GM19238 (cell line): ENCODE data around the gene CELSR1.
A peak's percentile ranks its signal among the peaks of the same experiment; 100 is the strongest.
"Not testable (repeated sequence)": the region's sequence is repeated elsewhere in the genome, so short reads cannot be mapped to it uniquely, and the experiment has no call there.

ENCODE experiments used
- DNase-seq: peaks from one replicate; pipeline ENCODE4 v3.0.0; 2011; ENCODE audit warnings: low spot score; ENCODE audit not compliant: insufficient read length

The CELSR1 gene

DNA sequence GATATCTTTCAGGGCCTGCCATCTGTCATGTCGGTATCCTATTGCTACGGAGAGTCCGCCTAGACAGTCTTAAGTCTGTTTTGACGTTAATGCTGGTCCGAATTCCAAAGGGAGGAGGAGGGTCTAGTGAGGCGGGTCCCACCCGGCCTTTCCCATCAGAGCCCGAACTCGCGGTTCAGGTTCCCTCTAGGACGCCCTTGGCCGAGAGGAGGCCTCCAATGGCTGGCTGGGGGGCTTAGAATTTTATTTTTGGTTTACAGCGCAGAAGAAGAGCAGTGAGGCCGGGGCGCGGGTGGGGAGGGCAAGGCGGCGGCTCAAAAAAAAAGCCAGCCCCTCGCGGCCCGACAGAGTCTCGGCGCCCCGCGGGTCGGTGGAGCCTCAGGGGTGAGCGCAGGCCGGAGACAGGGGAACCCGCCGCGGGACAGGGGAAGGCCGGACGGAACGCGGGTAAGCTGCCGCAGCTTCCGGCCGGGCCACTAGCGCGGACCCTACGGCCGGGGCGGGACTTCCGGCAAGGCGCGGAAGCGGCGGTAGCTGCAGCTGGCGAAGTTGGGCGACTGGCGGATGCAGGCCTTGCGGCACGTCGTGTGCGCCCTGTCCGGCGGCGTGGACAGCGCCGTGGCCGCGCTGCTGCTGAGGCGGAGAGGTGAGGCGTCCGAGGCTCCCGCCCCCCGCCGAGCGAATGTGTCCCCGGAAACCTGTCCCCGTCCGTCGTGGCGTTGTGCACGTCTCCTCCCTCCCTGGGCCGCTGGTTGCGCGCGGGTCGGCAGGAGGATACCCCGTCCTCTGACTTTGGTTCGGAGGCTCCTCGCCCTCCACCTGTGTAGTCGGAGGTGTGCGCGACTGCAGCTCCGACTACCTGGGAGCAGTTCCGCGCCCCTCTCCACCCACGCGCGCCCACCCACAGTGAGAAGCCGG, 202.0 kb downstream of the CELSR1 start, which contains the start of gene TRMU:
Gene TRMU (plus strand): TSS at position 514 of the 918 bp plus-strand sequence. CDS start 51 bp downstream, at position 565.
- DNase-seq: peak; percentile 98

DNA sequence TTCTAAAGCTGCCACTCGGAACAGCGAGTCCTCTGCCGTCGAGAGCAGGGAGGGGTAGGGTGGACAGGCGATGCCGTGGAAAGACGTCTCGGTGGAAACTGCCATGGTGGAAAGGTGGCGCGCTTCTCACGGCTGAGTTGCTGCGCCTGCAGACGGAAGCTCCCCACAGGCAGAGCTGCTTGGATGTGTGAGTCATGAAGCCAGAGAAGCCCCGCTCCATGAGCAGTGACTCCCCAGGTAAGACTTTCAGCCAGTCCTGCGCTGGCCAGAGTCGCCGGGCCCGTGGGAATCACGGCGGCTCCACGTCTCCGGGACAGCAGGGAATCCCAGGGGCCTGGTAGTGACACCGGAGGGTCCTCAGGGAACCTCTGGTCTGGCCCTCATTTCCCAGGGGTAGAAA, 205.9 kb downstream of the CELSR1 start:
- no peak for DNase-seq

DNA sequence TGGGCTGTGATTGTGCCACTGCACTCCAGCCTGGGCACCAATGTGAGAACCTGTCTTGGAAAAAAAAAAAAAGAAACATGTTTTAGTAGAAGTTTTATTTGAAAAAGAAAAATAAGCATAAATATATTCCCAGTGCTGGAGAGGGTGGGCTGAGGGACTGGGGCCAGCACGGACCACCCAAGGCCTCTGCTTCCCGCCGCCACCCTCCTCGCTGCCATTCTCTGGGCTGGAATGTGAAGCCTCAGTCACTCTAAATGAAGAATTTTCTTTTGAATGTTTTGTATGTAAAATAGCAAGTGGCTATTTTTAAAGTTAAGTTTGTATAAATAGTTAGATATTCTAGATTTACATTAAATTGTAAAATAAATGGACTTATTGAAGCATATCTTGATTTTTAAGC, 207.0 kb downstream of the CELSR1 start:
- DNase-seq: no peak

DNA sequence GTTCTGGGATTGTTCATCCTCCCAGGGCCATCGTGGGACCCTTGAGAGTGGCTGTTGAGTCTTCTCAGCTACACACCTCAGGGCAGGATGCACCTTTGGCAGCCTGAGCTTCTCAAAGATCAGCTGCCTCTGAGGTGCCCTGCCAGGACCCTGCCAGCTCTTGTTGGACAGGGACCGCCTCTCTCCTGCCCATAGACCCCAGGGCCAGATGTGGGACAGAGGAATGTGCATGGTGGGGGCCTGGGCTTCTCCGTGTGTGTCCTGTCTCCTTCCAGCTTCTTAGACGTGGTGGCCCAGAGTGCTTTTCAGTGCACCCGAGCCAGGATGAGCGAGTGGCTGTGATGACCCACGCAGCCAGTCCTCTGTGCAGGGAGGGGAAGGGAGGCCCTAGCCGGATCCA, 207.8 kb downstream of the CELSR1 start:
- DNase-seq: no peak

DNA sequence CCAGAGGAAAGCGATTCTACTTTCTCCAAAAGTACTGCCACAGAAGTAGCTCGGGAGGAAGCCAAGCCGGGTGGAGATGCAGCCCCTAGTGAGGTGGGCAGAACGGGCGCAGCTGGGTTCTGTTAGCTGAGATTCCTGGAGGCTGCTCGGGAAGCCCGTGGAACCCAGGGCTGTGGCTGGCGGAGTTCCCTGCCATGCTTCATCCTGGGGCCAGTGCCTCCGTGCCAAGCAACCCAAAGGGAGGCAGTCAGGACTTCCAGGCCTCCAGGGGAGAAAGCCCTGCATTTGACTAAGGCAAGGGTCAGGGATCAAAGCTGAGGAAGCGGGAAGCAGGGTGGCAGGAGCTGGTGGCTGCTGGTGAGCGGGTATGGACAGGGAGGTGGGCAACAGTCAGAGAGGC, 208.6 kb downstream of the CELSR1 start:
- no peak for DNase-seq

DNA sequence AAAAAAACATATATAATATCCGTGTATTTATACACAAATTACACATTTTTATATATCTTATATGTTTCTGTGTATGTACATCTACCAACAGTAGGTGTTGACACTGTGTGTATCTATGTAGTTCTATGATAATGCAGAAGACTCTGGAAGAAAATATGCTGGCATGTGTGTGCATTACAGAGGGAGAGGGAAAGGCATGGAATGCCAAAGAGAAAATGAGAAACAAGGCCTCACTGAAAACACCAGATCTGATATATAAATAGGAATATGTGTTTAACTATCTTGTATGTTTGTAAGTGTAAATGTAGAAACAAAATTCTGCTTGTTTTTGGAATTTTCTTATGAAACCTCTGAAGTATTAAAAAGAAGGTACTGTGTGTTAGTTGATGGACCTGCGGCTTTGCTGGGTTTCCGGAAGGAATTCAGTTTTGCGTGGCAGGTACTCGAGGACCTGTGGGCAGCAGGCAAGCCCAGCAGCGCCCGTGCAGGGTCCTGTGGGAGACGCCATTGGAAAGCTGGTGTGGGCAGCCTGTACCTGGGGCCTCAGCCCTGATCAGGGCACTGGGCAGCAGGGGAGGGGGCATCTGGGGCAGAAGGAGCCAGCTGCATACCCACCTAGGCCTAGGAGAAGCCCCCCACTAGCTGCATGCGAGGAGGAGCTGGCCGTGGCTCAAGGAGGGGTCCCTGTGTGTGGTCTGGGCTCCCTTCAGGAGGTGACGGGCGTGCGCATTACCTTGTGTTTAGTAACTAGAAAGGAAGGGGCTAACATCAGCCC, 209.5 kb downstream of the CELSR1 start:
- no peak for DNase-seq

DNA sequence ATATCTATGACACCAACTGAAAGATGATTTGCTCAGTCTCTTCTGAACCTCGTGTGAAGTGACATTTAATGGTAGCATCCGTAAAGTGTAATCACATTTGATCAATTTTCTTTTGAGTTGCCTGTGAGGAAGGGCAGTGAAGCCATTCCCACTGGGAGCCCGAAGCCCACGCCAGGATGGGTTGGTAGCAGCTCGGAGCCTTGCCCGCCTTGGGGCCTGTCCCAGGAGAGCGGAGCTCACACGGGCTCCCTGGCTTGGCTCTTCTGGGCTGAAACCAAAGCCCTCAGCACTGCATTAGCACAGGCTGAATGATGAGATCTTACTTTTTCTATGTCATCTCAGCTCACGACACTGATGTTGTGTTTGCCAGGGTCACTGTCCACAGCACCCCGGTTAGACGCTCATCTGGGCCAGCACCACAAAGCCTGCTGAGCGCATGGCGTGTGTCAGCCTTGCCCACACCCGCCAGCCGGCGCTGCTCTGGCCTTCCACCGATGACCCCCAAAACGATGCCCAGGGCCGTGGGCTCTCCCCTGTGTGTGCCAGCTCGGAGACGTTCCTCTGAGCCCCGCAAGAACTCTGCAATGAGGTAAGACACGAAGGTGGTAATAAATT, 211.2 kb downstream of the CELSR1 start:
- DNase-seq: no peak

DNA sequence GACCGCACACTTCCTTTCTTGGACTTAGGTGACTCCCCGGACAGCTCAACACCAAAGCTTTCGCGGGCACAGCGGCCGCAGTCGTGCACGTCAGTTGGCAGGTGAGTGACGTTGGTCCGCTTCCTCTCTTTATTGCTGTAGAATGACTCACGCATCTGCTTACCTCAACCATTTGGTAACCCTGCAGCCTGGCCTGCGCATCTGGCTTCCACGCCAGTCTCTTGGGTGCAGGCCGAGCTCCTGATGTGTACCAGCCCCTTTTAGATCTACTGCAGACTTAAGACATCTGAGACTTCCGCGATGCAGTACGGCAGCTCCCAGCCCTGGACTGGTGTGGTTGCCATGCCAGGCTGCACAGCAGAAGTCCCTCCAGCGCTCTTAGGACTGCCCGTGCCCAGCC, 214.3 kb downstream of the CELSR1 start:
- no peak for DNase-seq

DNA sequence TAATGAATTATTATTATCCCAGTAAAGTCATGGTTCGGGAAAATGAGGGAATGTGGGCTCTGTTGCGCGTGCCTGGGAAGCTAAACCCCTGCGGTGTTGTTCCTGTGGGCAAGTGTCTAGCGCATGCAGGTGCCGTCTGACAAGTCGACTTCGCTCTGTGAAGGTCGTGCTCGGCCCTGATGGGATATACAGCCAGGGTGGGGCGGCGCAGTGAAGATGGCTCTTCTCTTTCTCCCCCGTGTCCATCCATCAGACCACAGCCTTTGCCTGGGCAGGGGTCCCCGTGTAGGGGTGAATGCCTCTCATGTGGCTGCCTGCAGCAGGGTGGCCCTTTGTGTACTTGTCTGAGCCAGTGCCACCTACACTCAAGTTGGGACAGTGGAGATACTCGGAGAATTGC, 214.7 kb downstream of the CELSR1 start:
- DNase-seq: no peak

DNA sequence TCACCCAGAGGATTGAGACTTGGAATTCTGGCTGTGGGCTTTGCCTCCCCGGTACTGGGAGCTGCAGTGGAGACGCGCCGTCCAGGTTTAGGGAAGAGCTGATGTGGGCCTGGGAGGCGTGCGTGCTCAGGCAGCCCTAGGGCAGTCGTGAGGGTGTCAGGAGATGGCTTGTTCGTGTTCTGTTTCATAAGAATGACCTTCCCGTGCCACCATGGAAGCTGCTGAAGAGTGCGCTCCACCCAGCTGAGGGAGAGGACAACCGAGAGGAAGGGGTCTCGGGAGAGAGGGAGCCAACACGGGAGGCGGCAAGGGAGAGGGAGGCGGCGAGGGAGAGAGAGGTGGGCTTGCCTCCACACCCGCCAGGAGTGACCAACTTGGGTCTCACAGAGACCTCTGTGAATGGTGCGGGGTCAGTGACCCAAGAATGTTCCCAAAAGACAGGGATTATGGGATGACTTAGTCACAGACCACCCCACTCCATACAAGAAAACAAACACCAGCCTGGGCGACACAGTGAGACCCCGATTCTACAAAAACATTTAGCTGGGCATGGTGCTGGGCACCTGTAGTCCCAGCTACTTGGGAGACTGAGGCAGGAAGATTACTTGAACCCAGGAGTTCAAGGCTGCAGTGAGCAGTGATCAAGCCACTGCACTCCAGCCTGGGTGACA, 216.6 kb downstream of the CELSR1 start:
- no peak for DNase-seq

DNA sequence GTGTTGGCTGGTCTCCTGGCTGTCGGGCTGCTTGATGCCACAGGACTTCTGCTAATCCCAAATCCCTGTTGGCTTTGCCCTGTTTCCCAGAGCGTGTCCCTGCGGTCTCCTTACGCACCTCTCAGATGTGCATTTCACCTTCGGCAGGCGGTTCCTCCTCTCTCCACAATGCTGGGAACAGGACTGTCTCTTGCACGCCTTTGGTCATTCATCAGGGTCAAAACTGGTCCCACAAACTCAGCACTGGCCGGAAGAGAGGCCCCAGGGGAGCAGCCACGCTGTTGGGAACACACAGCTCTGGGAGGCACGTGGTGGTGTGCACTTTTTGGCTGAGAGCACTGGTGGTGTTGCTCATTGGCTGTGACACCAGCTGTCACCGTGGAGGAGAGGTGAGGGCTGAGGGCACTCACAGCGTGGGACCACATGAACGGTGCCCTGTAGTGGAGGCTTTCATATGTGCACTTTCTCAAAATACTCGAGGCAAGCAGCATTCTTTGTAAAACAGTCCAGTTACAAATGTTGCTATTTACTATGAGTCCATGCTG, 217.2 kb downstream of the CELSR1 start:
- DNase-seq: no peak

DNA sequence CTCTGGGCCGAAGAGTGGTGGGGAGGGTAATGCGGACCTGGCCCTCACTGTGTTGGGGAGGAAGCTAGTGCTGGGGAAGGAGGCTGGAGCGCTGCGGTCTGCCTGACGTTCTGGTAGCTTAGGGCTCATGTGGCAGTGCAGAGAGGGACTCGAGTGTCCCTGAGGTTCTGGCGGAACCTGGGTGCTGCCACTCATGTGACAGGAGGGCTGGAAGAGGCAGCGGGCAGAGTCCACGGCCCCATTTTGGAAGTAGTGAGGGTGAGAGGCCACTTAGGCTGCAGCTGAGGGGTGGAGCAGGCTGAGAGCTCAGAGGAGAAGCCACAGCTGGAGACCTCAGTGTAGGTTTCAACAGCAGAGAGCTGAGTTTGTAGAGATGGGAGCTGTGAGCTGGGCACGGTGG, 218.1 kb downstream of the CELSR1 start:
- no peak for DNase-seq

DNA sequence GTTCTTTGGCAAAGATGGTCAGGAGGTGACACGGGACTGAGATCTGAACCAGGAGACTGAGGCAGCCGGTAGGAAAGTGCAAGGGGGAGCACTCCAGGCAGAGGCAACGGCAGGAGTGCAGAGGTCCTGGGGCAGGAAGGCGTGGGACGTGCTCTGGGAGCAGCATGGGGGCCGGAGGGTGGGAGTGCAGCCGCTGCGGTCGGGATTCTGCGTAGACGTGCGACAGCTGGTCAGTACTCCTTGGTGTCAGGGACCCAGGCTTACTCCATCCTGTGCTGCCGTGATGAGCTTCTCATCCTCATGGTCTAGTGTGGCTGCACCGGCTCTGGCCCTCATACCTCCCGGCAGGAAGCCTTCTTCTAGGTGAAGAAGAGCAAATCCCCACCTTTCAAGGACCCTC, 218.8 kb downstream of the CELSR1 start:
- no peak for DNase-seq

DNA sequence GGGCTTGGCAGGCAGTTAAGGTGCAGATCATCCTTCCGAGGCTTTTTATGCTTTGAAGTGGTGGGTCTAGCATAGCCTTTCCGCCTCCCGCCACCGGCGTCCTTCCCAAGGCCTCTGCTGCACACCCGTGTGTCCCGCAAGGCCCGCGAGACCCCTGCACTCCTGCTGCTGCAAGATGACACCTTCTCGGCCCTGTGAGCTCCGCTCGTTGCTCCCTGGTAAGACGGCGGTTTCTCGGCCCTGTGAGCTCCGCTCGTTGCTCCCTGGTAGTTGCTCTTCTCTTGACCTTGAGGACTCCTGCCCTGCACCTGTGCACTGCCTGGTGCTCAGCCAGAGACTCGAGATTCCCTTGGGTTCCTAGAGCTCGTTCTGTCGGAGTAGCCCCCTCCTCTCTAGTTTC, 219.8 kb downstream of the CELSR1 start:
- no peak for DNase-seq

DNA sequence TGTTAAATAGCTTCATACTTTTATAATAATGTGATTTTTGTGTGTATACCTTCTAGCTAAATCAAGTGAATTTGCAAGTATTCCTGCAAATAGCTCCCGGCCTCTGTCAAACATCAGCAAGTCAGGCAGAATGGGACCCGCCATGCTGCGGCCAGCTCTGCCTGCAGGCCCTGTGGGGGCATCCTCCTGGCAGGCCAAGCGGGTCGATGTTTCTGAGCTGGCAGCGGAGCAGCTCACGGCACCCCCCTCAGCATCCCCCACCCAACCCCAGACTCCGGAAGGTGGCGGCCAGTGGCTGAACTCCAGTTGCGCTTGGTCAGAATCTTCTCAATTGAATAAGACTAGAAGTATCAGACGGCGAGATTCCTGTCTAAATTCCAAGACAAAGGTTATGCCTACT, 221.4 kb downstream of the CELSR1 start:
- DNase-seq: no peak

DNA sequence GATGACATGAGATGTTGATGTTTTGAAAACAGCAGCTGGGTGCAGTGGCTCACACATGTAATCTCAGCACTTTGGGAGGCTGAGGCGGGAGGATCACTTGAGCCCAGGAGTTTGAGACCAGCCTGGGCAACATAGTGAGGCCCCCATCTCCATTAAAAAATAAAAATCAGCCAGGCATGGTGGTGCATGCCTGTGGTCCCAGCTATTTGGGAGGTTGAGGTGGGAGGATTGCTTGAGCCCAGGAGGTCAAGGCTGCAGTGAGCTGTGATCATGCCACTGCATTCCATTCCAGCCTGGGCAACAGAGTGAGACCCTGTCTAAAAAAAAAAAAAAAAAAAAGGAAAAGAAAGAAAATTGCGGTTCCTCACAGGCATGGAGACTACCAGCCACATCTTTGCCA, 224.6 kb downstream of the CELSR1 start:
- not testable (repeated sequence) for DNase-seq

DNA sequence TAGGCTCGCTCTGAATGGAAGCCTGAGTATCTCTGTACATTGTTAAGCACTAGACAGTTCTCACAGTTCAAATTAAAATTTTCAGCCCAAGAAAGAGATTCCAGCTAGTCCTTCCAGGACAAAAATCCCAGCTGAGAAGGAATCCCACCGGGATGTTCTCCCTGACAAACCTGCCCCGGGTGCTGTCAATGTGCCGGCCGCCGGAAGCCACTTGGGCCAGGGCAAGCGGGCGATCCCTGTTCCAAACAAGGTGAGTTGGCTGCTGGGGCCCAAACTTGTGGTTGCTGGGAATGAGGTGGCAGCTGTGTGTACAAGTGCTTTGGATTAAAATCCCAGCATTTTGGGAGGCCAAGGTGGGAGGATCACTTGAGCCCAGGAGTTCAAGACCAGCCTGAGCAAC, 225.4 kb downstream of the CELSR1 start:
- DNase-seq: no peak
